GM10248 (cell line): ENCODE data around the gene RHOC.

Source experiments
- CTCF ChIA-PET: fragments of 300-600 bp; sonication (Branson Sonifier 250); formaldehyde crosslinking; extraction: SDS; loops from one replicate; lab custom pipeline; 2021; ENCODE audit warnings: antibody characterized with exemption; lab: Yijun Ruan, JAX
- POLR2A ChIA-PET: fragments of 350-650 bp; sonication (Branson Sonifier 250); formaldehyde crosslinking; extraction: SDS; loops from one replicate; lab custom pipeline; 2020; ENCODE audit warnings: antibody characterized with exemption; lab: Yijun Ruan, JAX
- DNase-seq: peaks from one replicate; pipeline ENCODE4 v3.0.0; 2012; ENCODE audit errors: extremely low spot score
- CTCF ChIP-seq: IDR thresholded peaks from 2 replicates; pipeline ENCODE4 v1.5.1; 2012; ENCODE audit warnings: mild to moderate bottlenecking, low read depth; ENCODE audit errors: extremely low read depth, missing control alignments, control extremely low read depth

Gene RHOC

DNA sequence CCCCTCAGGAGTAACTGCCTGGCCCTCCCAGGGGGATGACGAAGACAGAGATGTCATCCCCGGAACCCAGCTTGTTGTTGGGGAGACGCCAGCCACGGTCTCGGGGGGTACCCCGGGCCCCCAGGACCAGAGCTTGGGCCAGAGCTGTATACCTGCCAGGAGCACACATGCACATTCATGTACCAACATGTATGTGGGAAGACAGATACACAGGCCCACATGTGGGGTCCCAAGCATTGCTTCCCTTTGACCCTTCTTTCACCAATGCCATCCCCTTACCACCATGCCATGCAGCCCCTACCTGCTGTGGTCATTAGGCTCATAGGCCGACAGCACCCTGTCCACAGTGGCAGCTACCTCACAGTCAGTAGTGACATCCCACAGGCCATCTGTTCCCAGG is 3.2 kb upstream of the RHOC start:
- ChIA-PET CTCF (interaction anchor here (0.8 to 7.1 kb wide), 9 partner anchors 8 to 339 kb away, joined by 3 to 105 read pairs (median 3); partner anchors contain the start of gene CTTNBP2NL), POLR2A (interaction anchor here (1.1 kb wide), 1 partner anchor 94 kb away, joined by 3 read pairs; no protein-coding TSS in a partner anchor)

GRCh38 chr1:112708489-112708888 is 1.6 kb upstream of the RHOC start:
- DNase-seq = no peak
- POLR2A ChIA-PET = no interaction called here
- no peak for TF ChIP-seq CTCF
- CTCF ChIA-PET = interaction anchor here (0.7 to 7.1 kb wide), 22 partner anchors 9 to 364 kb away, joined by 3 to 105 read pairs (median 4); partner anchors contain the start of genes CTTNBP2NL, LRIG2 and PPM1J

More for the DNA sequence above, 3.2 kb upstream of the RHOC start:
- TF ChIP-seq CTCF = no peak
- no peak for DNase-seq

GRCh38 chr1:112708002-112708448 is 1.1 kb upstream of the RHOC start:
- TF ChIP-seq CTCF = no peak
- DNase-seq = no peak
- CTCF ChIA-PET = interaction anchor here (0.8 to 7.1 kb wide), 22 partner anchors 9 to 365 kb away, joined by 3 to 105 read pairs (median 4); partner anchors contain the start of genes CTTNBP2NL, LRIG2 and PPM1J
- POLR2A ChIA-PET = no interaction called here

DNA sequence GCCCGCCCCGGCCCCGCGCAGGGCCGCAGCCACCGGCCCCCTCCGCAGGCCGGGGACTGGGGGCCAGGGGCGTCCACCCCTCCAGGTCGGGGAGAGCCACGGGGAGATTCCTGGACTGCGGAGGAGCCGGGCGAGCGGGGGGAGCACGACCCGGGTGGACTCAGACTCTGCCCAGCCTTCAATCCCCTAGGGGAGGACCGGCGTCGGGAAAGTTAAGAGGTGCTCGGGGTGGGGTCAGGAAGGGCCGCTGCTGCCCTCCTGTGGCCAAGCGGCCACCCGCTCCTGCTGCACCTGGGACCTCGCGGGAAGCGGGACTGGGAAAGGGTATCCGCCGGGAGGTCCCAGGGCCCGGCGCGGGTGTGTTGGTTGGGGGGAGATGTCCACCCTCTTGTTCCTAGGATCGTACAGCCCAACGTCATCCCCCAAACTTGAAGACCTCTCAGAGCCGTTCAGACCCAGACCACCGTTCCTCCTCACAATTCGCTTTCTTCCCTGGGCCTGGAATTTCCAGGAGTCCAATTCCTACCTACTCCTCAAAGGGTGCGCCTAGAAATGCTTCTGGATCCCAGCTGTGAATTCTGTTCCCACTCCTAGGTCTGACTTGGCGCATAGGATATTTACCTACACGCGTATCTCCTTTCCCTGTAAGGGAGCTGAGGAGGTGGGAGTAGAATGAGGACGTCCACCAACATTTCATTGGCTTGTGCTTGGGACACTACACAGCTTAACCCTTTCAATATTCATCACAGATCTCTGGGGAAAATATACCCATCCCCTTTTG is 484 bp upstream of the RHOC start:
- CTCF ChIA-PET = interaction anchor here (0.8 to 7.1 kb wide), 20 partner anchors 8 to 365 kb away, joined by 3 to 105 read pairs (median 6); partner anchors contain the start of genes CTTNBP2NL, LRIG2 and PPM1J

GRCh38 chr1:112704934-112705627 is 1.8 kb downstream of the RHOC start:
- no peak for TF ChIP-seq CTCF
- peak; percentile 87 for DNase-seq
- POLR2A ChIA-PET = interaction anchor here (0.6 to 1.7 kb wide), 6 partner anchors 10 to 311 kb away, joined by 4 to 9 read pairs (median 5); partner anchors contain the start of genes CTTNBP2NL, MOV10 and PPM1J
- CTCF ChIA-PET = interaction anchor here (0.9 to 2.8 kb wide), 12 partner anchors 9 to 368 kb away, joined by 3 to 18 read pairs (median 5); partner anchors contain the start of genes LRIG2, MOV10 and PPM1J

More for the DNA sequence above, 484 bp upstream of the RHOC start:
- POLR2A ChIA-PET = no interaction called here
- DNase-seq = peak; percentile 84
- TF ChIP-seq CTCF = peak; percentile 96
